Measurements from ENCODE around the gene DHRSX.
"Not testable (repeated sequence)": the region's sequence is repeated elsewhere in the genome, so short reads cannot be mapped to it uniquely, and the experiment has no call there.

Gene DHRSX

DNA sequence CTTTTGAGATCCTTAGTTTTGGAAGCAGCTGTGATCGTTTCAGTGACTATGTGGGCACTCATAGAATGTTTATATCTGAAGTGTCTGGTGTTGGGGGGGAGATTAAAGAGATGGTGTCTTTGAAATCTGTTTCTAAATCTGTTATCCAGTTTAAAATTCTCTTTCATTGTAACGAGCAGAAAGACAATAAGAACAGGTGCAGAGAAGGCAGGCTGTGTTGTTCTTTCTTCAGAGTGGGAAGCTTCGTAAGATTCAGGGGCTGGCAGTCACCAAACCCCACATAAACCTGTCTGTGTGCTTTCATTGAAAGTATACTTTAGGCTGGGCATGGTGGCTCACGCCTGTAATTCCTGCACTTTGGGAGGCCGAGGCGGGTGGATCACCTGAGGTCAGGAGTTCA, 16.3 kb upstream of the DHRSX start:
- no peak for DNase-seq

DNA sequence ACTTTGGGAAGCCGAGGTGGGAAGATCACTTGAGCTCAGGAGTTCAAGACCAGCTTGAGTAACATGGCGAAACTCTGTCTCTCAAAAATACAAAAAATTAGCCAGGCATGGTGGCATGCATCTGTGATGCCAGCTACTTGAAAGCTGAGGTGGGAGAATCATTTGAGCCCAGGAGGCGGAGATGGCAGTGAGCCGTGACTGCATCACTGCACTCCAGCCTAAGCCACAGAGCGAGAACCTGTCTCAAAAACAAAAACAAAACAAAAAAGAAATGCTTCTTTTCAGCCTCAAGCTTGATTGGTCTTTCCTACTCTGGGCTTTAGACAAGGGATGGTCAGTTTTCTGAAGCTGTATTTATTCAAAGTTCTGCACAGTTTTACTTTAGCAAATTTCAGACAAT, 15.8 kb upstream of the DHRSX start:
- DNase-seq: no peak

DNA sequence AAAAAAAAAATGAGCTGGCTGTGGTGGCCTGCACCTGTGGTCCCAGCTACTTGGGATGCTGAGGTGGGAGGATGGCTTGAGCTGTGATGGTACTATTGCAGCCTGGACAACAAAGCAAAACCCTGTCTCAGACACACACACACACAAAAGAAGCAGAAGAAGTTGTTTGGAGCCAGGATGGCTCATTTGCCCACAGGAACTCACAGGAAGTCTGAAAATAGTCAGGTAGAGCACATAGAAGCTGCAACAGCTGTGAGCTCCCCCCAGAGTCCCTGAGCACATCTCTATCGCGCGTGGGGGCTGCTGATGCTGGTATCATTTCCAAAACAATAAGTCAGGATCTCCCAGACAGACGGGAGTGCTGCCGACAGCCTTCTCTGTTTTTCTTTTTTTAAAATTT, 13.4 kb upstream of the DHRSX start:
- no peak for DNase-seq

DNA sequence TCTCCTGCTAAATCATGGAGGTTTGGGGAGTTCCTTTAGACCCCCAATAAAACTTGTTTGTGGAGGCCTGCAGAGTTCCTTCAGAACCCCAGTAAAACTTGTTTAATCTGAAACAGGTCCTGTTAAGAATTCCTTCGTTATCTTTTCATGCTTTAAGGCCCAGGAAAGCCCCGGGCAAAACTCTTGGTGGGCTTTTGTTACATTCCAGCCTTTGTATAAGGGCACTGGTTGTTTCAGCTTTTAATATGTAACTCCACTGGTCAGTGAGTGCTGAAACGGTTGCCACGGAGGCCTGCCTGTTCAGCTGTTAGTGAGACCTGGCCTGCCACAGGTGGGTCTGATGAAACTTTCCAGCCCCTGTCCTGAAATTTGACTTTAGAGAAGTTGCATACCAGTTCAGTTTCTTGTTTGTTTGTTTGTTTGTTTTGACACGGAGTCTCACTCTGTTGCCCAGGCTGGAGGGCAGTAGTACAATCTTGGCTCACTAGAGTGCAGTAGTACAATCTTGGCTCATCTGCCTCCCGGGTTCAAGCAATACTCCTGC, 12.4 kb upstream of the DHRSX start:
- no peak for DNase-seq

DNA sequence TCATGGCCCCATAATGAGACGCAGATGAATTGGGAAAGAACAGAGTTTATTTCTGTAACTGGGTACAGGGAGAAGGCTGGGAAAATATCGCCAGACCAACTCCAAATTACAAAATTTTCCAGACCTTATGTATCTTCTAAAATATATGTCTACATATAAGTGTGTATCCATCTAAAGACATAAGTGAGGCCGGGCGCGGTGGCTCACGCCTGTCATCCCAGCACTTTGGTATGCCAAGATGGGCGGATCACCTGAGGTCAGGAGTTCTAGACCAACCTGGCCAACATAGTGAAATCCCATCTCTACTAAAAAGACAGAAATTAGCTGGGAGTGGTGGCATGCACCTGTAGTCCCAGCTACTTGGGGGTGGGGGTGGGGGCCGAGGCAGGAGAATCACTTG, 11.7 kb upstream of the DHRSX start:
- DNase-seq: no peak

DNA sequence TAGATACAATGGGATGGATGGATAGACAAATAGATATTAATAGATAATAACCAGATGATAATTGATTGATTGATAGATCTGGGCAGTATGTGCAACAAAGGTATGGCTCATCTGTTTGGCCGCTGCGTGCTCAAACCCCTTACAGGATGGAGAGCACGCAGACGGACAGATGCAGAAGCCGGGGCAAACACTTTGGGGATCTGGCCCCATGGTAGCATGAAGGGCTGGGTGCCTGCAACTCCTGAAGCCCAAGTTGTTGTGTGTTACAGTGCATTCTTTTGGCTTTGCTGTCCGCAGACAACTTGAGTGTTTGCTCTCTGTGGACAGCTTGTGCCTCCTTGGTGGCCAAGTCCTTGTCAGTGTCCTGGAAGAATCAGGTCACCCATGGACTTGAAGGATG, 10.6 kb upstream of the DHRSX start:
- no peak for DNase-seq

DNA sequence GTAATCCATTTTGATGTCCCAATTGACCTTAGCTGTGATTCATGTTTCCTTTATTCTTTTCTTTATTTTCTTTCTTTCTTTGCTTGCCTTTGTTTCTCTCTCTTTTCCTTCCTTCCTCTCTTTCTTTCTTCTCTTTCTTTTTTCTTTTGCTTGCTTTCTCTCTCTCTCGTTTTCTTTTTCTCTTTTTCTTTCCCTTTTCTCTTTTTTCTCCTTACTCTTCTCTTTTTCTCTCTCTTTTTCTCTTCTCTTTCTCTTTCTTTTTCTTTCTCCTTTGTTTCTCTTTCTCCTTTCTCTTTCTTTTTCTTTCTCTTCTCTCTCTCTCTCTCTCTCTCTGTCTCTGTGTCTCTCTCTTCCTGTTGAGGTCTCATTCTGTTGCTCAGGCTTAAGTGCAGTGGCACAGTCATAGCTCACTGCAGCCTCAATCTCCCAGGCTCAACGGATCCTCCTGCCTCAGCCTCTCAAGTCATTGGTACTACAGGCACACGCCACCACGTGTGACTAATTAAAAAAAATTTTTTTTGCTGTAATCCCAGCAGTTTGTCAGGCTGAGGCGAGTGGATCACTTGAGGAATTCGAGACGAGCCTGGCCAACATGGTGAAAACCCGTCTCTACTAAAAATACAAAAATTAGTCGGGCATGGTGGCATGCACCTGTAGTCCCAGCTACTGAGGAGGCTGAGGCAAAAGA, 8.0 kb upstream of the DHRSX start:
- no peak for DNase-seq

DNA sequence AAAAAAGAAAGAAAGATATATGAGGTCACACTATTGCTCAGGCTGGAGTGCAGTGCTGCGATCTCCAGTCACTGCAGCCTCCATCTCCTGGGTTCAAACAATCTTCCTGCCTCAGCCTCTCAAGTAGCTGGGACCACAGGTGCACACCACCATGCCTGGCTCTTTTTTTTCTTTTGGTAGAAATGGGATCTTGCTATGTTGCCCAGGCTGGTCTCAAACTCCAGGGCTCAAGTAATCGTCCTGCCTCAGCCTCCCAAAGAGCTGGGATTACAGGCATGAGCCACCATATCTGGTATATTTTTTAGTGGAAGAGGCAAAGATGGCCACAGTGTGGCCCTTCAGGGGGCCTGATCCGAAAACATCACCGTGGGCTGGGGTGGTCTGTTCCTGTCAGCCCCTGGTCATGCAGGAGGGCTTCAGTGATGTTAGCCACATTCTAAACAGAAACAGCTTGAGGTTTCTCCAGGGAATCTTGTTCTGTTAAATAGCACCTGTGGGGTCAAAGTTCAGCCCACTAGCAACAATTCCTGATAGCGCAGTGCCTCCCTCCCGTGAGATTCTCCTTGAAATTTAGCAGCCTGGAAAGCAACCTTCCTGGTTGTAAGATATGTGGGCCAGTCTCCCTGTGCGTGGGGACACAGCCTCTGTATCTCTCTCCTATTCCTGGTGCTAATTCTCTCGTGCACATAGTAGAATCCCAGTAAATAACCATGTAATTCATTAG, 7.3 kb upstream of the DHRSX start:
- DNase-seq: no peak

DNA sequence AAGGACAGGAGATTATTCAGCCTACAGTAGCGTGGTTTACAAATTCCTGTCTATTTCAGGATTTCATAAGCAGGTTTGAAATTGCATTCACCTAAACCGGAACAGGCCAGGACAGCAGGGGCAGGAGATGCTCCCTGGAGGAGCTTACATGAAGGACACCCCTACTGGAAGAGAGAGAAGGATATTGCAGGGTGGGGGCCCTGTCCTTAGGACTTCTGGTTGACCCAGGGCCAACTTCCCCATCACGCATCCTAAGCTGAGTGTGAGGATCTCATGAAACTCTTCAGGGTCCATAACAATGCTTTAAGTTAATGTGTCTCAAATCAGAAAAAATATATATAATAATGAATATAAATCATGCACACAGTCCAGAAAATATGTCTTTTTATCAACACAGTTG, 6.4 kb upstream of the DHRSX start:
- DNase-seq: no peak

DNA sequence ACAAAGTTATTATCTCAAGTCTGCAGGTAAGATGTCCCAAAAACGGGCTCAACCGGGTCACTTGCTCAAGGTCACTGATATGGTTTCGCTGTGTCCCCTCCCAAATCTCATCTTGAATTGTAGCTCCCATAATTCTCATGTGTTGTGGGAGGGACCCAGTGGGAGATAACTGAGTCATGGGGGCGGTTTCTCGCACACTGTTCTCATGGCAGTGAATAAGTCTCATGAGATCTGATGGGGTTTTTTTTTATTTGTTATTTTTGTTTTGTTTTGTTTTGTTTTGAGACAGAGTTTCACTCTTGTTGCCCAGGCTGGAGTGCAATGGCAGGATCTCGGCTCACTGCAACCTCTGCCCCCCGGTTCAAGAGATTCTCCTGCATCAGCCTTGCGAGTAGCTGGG, 4.6 kb upstream of the DHRSX start:
- DNase-seq: not testable (repeated sequence)

DNA sequence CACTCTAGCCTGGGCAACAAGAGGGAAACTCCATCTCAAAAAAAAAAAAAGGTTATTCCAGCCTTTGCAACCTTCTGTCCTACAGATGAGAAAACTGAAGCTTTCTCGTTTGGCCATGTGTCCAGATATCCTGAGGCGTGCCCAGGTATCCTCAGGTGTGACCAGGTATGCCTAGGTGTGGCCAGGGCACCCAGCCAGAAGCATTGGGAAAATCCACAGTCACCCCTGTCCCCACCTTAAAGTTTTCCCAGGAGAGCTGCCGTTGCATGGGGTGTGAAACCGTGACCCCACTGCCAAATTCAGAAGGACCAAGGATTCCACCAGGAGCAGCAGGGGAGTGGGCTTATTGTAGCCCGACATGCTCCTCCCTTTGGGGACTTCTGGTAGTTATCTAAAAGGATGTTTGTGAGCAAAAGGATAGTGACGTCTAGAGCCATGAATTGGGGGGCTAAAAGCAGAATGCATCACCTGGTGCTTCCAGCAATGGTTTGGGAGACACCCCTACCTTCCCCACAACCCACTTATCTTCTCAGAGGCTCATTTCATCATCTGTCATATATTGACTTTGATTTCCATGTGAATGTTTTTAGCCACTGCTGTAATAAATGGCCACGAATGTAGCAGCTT, 4.0 kb upstream of the DHRSX start:
- DNase-seq: no peak

DNA sequence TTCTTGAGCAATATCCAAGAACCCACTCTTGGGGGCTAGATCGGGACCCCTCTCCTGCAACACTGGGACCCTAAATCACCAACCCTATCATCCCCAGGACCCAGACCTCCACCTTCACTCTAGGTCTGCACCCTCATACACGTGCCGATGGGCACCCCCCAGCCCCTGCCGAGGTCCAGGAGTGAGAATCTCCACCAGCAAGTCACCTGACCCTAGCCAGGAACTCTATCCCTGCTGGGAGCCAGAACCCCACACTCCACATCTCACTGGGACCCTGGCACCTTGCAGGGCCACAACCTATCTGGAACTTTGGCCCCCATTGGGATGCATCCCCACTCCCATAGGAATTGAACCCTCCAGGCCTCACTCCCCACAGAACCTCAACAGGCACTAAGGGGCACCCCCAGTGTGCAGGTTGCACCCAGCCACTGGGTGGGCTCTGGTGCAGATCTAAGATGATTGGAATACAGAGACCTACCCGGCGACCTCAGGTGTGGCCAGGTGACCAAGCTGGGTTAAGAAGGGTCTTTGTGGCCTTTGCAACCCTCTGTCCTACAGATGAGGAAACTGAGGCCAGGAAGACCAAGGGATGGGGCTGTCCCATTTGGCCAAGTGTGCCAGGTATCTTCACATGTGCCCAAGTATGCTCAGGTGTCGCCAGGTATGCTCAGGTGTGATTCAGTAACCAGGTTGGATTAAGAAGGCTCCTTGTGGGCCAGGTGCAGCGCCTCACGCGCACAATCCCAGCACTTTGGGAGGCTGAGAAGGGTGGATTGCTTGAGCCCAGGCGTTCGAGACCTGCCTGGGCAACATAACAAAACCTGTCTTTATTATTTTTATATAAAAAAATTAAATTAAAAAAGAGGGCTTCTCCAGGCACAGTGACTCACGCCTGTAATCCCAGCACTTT, 3.1 kb upstream of the DHRSX start:
- no peak for DNase-seq

DNA sequence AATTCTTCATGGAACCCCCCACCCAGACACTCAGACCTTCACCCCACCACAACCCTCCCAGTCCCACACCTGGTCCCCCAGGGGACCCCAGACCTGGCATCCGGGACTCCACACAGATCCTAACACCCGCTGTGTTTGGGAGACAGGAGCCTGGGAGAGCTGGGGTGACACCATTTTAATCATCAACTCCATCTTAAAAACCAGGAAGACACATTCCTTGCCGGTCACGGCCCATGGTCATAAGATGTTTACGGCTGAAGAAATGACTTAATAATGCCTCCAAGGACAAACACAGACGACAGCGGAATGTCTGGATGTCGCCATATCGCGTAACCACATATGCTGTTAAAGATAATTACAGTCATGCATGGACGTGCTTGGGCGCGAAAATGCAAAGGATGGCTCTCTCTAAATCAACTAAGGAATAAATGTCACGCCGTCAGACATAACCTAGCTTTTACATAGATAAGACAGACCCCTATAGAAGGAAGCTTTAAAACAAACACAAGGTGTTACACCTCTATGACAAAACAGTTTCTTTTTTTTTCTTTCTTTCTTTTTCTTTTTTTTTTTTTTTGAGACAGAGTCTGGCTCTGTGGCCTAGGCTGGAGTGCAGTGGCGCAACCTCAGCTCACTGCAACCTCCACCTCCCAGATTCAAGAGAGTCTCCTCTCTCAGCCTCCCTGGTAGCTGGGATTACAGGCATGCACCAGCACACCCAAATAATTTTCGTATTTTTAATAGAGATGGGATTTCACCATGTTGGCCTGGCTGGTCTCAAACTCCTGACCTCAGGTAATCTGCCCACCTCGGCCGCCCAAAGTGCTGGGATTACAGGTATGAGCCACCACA, 2.1 kb upstream of the DHRSX start:
- no peak for DNase-seq

DNA sequence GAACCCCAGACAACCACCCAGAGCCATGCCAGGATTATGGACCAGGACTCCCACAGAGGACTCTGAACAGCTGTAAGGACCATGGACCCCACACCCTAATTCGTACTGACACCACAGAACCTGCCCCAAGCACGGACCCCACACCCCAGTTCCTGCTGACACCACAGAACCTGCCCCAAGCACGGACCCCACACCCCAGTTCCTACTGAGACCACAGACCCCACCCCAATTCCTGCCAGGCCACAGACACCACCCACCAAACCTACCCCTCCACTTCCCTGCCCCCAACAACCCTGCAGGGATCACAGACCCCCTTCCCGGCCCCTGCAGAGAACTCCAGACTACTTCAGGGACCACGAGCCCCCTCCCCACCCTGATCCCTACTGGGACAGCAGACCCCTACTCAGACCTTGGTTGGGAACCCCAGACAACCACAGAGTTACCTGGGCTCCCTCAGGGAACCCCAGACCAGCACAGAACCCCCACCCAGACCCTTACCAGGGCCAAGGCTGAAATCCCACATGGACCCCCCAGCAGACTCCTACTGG, 1.4 kb upstream of the DHRSX start:
- DNase-seq: no peak

DNA sequence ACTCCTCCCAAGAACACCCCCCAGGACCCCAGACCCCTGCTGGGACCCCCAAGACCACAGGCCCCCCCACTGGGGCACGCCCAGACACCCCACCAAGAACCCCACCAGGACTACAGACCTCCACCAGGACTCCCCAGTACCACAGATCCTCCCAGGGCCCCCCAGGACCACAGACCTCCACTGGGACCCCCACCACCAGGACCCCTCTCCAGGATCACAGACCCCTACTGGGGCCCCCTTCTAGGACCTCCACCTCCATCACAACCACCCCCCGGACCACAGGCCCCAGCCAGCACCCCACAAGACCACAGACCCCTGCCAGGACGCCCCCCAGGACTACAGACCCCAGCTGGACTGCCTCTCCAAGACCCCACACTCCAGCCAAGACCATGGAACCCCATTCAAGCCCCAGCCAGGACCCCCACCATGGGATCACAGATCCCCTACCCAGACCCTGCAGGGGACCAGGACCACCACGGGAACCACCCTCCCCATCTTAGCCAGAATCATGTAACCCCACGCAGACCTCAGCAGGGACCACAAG, 855 bp upstream of the DHRSX start:
- no peak for DNase-seq

DNA sequence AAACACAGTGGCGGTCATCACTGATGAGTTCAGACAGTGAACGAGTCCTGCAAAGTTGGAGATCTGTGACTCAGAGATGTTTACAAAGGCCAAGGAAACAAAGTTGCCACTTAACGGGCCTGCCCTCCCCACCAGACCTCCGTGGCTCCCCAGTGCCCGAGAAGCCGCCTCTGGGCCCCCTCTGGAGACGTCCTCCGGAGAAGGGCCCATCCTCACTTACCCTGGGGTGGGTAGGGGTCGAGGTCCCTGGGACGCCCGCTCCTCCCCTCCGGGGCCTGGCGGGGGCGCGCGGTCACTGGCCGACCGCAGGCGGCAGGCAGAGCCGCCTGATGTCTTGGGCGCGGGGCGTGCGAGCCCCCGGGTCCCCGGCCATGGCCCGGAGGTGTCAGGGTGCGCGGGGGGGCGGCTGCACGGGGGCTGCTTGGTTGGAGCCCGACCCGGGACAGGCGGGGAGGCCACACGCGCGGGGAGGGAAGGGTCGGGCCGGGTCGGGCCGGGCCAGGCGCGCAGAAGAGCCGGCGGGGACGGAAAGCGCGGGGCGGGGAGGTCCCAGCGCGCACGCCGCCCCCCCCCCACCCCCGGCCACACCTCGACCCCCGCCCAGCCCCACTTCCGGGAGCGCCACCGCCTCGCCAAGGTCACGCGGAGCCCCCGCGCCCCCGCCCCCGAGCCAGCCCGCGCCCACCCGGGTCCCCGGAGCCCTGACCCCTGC, 529 bp downstream of the DHRSX start:
- DNase-seq: no peak

DNA sequence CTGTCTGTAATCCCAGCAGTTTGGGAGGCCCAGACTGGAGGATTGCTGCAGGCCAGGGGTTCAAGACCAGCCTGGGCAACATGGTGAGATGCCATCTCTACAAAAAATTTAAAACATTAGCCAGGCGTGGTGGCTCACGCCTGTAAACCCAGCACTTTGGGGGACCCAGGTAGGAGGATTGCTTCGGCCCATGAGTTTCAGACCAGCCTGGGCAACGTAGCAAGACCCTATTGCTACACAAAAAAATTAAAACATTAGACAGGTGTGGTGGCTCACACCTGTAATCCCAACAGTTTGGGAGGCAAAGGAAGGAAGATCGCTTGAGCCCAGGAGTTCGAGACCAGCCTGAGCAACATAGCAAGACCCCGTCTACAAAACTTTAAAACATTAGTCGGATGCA, 1.3 kb downstream of the DHRSX start:
- no peak for DNase-seq

DNA sequence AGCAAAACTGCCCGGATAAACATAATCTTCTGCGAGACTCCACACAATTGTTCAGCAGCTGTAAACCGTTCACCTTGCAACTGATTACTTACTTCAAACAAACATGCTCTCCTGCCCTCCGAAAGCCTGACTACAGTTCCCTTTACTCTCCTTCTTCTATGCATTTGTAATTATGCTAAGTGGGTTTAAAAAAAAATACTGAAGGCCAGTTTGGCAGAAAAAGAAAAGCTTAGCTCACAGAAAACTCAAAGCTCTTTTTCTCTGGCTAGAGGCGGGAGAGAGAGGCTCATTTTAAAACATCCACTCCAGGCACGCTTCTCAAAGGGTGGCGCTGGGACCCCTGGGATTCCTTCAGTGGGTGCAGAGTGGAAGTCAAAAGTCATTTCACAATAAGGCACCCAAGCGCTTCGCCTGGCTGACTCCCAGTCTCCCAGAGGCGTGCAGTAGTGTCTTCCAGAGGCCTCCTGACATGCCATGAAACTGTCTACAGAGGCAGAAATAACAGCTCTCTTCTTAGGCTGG, 1.9 kb downstream of the DHRSX start:
- no peak for DNase-seq

DNA sequence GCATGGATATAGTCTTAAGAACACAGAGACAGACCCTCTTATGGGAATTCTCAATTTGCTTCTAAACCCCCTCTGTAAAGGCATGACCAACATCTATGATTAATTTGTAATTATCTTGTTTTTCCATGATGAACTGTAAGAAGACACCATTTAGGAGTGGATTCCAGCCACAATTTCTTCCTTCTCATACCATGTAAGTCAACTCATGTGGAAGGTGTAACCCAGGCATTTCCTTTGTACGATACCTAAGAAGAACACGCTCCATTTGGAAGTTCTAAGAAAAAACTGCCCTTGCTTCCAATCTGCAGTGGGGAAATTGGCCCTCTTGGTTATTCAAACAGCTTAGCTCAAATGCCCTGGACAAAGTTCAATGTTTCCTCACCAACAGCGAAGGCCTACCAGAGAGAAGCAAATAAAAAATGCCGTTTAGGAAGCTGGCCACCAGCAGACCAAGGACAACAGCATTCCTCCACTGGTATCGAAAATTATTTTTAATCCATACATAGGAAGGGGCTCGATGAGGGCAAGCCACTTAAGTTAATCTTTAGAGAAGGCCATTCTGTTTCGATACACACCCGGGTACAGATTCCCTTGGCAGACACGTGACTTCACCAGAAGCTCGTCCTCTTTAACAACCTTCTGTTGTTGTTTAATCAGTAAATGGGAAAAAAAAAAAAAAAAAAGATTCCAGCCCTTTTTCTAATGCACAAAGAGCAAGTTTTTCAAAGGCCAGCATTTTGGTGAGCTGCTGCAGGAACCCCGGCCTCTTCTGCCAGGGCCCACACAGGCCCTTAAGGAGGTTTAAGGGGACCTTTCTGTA, 2.6 kb downstream of the DHRSX start:
- DNase-seq: no peak
